Amniotic stem cell (primary cell): Measurements from ENCODE around the gene SDK1.

Experiments
- DNase-seq: peaks from one replicate; lab custom pipeline; 2025; lab: John Stamatoyannopoulos, UW

Gene SDK1

DNA sequence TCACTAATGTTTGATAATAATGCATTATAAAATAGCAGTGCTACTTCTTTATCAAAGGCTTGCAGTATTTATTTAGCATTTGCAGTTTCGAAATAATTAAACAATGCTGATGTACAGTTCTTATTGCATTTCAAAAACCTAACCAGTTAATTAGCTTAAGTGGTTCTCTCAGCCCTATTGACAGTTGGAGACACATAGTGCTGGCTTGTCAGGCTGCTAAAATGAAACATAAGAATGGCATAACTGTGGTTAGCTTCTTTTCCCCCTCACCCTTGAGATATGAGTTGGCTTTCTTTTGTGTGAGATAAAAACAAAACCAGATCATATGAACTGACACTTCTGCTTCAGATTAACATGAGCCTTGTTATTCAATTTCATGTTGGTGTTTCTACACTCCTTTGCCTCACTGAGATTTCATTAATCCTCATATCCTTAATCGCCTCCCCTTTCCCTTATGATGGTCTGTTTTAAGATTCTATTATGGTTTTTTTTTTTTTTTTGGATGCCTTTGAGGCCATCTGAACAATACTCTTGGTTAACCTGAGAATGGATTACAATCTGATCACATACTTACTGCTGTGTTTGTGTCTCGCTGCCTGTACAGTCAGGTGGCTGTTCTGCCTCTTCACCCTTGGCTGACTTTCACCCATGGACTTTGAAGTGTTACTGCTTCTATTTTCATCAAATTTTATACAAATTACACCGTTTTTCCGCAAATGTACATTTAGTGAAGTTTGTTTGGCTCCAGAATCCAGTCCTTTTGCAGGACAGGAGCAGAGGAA is 108.0 kb downstream of the SDK1 start:
- no peak for DNase-seq

DNA sequence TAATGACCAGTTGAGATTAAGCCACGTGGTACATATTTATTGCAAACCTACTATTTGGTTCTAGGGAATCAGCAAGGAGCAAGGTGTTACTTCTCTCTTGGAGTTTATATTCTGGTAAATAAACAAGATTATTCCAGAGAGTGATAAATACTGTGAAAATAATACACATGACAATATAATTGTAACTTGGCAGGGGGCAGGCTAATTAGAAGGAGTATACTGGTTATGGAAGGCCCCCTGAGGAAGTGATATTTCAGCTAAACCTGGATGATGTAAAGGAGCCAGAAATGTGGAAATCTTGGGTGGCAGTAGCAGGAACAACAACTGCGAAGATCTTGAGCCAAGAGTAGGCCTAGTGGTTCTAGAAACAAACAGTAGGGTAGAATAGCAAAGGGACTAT is 111.8 kb downstream of the SDK1 start:
- no peak for DNase-seq

DNA sequence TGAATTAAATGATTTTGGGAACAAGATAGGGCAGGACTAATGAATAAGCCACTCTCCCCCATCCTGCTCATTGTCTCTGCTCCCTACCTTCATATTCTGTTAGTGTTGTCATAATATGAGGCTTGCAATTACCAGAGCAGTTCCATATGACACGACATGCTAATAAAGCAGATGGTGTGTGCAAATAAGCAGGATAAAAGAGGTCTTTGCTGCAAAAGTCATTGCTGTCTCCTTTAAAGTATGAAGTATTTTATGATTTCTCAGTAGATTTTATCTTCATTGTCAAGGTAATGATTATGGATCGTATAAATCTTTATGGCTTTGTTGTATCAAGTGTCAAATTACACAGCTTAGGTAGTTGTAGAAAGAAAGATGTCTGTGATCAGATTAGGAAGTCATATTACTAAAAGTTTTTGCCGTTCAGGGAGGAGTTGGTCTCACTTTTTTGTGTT is 114.8 kb downstream of the SDK1 start:
- no peak for DNase-seq

DNA sequence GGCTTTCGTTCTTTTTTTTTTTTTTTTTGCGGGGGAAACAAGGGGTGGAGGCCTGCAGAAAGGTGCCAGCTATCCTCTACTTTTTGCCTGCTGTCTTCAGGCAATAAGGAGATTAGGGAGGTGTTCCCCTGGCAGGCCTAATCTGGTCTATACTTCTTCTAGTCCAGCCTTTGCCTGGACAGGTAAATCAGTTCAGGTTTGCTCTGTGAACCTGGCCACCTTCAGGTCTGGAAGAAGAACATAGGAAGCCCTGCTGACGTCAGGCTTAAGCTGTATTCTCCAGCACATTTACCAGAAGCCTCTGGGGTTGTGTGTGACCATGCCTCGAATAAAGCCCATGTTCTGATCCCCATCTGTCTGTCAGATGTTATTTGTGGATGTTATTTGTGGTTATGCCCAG is 115.4 kb downstream of the SDK1 start:
- DNase-seq, result no peak

DNA sequence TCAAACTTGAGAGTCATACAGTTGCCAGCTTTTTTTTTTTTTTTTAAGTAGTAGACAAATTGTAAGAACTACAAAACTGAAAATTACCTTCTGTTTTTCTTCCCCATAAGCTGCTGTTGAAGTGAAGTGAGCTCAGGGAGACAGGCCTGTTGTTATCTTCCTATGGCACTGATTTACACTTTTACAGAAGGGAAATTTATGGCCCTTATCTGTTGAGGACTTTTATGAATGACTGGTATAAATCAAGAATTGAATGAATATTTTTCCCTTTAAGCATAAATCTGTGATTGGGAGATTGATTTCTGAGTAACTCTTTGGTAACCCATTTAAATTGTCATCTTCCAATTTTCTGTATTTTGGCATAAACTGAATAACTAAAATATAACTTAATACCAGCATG is 124.0 kb downstream of the SDK1 start:
- no peak for DNase-seq

DNA sequence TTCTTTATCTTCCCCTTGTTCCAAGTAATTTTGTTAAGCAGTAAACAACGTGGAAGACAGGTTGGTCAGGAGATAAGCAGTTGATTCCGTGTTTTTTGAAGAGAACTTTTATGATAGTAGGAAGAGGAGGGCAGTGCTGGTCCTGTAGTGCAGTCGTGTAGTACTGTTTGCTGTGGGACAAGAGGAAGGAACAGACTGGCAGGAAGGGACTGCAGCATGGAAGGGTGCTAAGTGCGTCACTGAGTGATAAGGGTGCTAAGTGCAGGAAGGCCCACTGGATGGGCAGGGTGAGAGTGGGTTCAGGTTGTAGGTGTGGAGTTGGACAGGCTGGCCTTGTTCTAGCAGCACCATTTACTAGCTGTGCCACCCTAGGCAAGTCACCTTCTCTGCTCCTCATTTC is 125.0 kb downstream of the SDK1 start:
- DNase-seq, result no peak

DNA sequence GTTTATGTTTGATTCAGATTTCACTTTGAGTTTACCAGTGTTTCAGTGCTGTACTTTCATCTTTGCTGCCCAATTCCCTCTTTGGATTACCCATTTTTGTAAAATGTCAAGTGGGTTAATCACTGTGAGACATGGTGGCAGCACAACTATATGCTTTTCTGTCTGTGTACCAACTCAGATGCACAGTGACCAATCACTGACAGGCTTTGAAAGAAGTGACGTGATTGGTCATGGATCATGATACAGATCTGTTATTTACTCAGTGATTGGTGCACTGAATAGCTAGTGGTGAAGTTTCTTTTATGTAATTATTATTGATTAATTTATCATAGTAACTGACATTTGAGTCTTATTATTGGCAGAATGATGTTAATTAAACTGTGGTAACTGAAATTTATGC is 126.9 kb downstream of the SDK1 start:
- no peak for DNase-seq

DNA sequence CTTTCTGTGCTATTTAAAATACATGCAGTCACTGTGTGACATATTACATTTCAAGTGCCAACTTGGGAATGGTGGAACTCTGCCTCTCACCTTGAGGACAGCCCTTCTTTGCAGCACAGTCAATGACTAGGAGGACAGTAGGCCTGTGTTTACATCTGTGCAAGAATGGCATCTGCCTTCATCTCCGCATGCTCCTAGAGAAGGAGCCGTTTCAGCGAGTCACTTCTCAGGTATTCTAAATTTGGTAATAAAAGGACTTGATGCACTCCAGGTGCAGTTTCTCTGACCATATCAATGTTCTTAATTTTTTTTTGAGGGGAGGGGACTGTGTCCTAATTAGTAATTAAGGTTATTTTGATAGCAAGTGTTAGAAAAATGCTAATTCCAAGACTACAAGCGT is 128.9 kb downstream of the SDK1 start:
- no peak for DNase-seq

DNA sequence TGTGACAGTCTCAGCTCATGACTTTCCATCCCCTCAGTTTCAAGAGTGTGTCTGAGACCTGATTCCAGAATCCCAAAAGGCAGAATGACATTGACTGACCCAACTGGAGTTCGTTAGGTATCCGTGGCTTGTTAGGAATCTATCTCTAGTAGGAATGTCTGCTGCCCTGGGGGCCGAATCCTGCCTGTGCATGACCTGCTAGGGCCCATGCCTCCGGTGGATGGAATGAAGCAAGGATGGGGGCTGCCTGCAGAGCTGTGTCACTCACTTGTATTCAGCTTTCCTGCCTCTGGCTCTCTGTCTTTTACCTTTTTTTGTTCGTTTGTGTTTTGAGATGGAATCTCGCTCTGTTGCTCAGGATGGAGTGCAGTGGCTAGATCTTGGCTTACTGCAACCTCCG is 129.5 kb downstream of the SDK1 start:
- DNase-seq, result no peak

DNA sequence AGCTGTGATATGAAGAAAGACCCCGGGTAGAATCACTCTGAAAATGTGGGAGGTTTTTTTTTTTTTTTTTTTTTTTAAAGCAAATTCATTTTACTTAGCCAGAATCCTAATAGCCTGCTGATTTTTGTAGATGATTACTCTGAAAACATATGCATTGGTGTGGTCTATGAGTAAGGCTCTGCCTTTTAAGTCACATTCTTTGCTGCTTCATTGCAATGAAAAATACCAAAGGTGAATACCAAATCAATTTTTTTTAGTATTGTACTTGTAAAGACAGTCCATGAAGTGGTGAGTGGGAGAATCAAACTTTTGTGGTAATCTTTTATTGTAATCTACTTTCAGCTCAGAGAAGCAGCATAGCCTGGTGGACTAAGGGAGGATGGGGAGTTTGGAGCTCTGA is 130.3 kb downstream of the SDK1 start:
- no peak for DNase-seq

DNA sequence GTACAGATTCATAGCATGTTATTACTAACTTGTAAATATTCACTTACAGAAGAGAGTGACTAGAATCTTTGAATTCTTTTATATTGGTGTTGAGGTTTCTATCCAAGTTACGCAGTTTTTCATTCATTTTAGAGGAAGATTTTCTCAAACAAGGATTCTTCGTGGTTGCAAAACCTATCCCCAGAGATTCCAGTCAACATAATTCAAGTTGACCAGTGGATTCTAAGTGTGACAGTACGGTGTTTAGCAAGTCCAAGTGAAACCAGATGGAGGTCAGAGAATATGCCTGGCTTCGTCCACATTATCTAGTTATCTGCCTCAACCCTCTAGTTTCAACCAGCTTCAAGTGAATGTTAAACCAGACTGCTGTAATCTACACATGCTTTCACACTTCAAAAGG is 131.9 kb downstream of the SDK1 start:
- DNase-seq, result no peak

DNA sequence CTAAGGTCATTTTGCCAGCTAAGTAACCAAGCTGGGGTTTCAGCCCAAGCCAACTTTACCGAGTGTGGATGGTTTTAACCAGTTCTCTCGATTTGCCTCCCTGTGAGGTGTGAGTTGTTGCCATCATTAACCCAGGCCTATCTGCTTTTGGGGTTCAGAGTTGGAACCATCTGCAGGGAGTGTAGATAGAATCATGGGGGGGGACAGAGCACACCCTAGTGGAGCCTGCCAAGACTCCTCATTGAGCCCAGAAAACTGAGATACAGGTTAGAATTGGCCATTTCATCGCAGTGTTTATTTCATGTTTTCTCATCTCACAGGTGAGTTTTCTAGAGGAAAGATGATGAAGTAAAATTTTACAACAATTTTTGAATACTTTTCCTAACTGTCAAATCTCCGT is 133.6 kb downstream of the SDK1 start:
- no peak for DNase-seq

DNA sequence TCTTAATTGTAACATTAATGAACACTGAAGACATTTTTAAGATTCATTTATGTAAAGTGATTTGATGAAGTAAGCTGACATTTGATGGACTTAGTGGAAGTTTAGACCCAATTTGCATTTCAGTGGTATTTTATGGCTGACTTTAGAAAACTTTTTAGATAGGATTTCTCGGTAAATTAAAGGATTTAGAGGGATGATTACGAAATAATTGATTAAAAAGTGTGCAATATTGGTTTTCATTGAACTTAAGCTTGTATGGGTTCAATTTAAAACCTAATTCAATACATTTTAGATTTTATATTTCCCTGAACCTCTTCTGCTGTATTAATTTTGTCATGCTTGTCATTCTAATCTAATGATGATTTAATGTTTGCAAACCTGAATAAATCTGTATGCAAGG is 135.1 kb downstream of the SDK1 start:
- DNase-seq, result no peak

DNA sequence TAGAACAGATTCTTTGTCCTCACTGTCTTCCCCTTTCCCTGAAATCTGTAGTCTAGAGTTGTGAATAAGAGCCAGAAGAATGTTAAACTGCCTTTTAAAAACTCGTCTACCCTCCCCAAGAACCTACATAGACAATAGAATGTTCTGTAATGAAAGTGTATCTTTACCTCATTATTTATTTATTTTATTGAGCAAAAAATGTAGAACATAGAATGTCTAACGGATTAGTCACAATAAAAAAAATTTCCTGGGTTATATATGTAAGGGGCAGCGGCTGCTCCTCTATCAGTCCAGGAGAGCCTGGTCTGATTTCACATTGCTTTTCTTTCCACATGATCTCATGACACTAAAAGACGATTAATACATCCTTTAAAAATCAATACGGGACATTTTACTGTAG is 135.7 kb downstream of the SDK1 start:
- DNase-seq, result no peak

DNA sequence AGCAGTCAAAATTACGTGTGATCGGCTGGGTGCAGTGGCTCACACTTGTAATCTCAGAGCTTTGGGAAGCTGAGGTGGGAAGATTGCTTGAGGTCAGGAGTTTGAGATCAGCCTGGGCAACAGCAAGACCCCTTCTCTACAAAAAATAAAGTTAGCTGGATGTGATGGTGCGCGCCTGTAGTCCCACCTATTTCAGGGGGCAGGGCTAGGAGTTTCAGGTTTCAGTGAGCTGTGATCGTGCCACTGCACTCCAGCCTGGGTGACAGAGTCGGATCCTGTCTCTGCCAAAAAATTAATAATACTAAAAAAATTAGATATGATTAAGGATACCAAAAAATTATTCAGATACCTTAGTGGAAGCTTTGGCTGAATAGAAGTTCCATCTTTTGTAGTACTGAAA is 136.4 kb downstream of the SDK1 start:
- no peak for DNase-seq

DNA sequence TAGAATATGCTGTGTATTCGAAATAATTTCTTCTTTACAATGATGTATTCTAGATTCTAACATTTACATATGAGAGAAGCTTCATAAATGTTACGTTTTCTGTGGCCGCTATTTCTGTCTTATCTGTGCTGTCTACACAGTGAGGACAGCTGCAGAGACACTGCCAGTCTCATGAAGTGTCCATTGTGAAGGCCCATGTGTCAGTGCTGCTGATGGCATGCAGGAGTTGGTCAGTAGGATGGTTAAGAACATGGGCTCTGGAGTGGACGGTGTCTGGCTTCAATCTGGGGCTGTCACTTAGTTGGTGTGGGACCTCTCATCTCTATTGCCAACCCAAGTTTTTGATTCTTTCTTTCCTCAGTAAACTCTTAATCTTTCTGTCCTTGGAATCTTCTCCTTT is 137.3 kb downstream of the SDK1 start:
- no peak for DNase-seq

DNA sequence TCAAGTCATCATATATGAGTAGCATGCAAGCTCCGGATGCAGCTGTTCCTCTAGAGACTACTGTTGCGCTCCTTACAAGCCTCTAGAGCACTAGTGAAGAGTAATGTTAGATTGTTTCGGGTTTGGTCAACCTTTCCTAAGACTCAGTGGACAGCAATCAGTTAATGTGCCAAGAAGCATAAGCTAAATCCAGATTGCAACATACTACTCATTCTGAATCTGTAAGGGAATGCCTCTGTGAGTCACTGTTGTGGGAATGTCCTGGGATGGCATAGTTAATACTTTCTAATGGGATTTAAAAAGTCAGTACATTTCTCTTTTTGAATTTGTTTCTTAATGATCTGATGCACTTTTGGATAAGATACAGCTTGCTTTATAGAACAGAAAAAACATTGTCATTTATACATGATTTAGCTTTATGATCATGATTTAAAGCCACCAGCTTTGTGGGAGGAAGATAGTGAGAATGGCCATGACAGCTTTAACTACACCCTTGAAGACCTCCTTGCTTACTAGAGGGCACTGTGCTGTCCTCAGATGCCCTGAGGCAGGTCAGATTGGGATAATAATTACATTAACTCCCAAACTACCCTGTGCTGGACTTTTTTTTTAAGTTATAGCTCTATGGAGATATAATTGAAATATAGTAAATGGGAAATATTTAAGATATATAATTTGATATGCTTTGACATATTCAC is 138.4 kb downstream of the SDK1 start:
- DNase-seq, result peak; percentile 68

DNA sequence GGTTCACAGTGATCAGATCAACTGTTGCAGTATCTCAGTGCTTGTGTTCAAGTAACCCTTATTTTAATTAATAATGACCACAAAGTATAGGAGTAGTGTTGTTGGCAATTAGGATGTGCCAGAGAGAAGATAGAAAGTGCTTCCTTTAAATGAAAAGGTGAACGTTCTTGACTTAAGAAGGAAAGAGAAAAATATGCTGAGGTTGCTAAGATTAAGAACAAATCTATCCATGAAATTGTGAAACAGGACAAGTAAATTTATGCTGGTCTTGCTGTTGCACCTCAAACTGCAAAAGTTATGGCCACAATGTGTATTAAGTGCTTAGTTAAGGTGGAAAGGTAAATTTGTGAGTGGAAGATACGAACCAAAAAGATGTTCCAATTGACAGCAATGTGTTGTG is 139.5 kb downstream of the SDK1 start:
- DNase-seq, result no peak

DNA sequence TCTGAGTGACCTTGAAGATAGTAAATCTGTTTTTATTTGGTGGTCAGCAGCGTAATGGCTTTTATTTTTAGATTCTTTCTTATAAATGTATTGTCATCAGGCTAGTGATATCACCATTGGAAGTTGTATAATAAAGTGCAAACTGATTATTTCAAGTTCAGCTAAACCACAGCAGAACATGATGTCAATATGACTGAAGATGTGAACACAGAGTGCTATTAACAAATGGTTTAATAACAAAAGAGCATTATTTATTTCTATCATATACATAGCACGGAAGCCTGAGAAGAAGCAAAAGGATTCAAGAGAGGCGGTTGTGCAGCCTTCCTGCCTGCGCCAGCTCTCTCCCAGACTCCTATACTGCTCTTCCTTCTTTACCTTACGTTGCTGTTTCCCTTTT is 142.7 kb downstream of the SDK1 start:
- no peak for DNase-seq

DNA sequence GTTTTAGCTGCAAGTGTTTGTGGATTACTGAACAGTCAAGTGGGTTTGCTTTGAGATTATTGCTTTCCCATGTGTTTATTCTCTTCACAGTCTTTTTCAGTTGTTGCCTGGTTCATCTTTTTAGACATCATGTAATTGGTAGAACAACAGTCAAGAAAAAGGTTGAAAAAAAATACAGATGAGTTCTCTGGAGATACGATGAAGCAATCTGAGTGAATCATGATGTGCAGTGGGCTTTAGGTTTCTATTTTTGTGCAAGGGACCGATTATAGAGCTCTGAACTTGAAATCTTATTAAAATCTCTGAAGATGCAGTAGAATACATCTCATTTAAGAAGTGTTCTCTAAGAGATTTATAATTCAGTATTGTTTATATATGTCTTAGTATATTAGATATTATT is 145.7 kb downstream of the SDK1 start:
- no peak for DNase-seq

DNA sequence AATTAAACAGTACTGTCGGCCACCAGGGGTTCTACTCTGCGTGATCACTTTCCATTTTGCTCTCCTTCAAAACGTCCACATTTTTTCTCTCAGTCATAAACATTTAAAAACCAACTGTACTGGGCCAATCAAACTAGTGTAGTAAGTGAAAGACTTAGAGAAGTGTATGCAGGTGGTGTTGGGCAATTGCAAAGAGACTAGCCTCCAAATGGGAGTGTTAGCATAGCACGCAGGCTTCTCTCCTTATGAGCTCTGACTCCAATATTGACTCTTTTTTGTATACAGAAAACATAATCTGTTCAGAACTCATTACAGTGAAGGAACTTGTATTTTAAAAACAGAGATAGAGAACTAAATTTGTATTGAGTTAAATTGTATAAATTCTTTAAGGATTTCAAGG is 150.6 kb downstream of the SDK1 start:
- DNase-seq, result no peak

DNA sequence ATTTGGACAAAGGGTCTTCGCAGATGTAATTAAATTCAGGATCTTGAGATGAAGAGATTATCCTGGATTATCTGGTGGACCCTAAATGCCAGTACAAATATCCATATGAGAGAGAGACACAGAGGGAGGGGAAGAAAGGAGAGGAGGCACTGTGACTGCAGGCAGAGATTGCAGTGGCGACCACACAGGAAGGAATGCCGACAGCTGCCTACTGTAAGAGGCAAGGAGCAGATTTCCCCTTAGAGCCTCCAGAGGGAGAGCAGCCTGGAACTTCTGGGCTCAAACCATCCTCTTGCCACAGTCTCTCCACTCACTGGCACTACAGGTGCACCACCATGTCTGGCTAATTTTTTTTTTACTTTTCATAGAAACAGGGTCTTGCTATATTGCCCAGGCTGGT is 152.3 kb downstream of the SDK1 start:
- no peak for DNase-seq

DNA sequence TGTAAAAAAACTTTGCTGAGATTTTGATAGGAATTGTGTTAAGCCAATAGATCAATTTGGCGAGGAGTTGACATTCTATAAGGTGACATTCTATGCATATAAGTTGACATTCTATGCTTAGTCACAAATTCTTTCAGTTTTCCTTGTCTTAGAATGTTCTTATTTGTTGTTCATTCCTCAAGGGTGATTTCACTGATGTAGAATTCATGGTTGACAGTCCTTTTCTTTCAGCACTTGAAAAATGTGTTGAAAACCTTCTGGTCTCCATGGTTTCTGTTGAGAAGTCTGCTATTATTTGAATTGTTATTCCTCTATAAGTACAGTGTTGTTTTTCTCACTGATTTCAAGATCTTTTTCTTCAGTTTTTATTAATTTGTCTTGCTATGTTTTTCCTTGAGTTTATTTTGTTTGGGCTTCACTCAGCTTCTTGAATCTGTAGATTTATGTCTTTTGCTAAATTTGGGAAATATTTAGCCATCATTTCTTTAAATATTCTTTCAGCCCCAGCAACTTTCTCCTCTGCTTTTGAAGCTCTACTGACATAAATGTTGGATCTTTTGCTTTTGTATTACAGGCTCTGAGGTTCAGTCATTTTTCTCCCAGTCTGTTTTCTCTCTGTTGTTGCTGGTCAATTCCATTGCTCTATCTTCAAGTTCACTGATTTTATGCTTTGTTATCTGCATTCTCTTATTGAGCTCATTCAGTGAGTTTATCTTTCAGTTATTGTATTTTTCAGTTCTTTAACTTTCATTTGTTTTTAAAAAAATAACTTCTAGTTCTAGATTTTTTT is 154.9 kb downstream of the SDK1 start:
- no peak for DNase-seq
